Body of pancreas (tissue), 4 donors: ENCODE measurements around the gene TPR. TPM values are rescaled to one million over a fixed set of nuclear protein-coding genes. Genes with fewer than 3 reads are reported as not detected.
"Not testable (repeated sequence)": the region's sequence is repeated elsewhere in the genome, so short reads cannot be mapped to it uniquely, and the experiment has no call there.

Source experiments
- ATAC-seq: fragments of 150-250 bp; one replicate; pipeline ENCODE4 v1.9.1; 2016
- DNase-seq, 4 donors: peaks; one replicate each; pipeline ENCODE4 v3.0.0-alpha.2; 2019
- H3K27ac ChIP-seq, 4 donors: fragments of 200-600 bp; sonication (generic); 1 replicate in 3 of 4; 2 replicates in 1 of 4; pipeline versions ENCODE4 v1.5.1 to v1.6.1; 2016 to 2019; ENCODE audit warnings: mild to moderate bottlenecking in 1 of 4, mixed read lengths in 1 of 4, moderate library complexity in 1 of 4
- H3K27me3 ChIP-seq, 2 donors: fragments of 200-600 bp; sonication (generic); one replicate each; pipeline ENCODE4 v1.6.0; 2016; ENCODE audit warnings: mild to moderate bottlenecking in 1 of 2
- H3K36me3 ChIP-seq, 2 donors: fragments of 200-600 bp; sonication (generic); replicated peaks in 1 of 2; 2 replicates each; pipeline ENCODE4 v1.5.1; 2016; ENCODE audit warnings: low read depth in 2 of 2; ENCODE audit not compliant: insufficient read depth in 1 of 2
- H3K4me1 ChIP-seq: fragments of 200-600 bp; sonication (generic); one replicate; pipeline ENCODE4 v1.6.0; 2016
- H3K4me3 ChIP-seq, 2 donors: fragments of 200-600 bp; sonication (generic); 1 replicate in 1 of 2; 2 replicates in 1 of 2; pipeline ENCODE4 v1.5.1; 2016 to 2019
- H3K9me3 ChIP-seq, 3 donors: fragments of 200-600 bp; sonication (generic); 1 replicate in 2 of 3; 2 replicates in 1 of 3; pipeline ENCODE4 v1.5.1; 2016
- CTCF ChIP-seq, 7 experiments: fragments of 450-650 bp in 4 of 7; fragments of 200-600 bp in 3 of 7; sonication (generic) in 3 of 7; IDR thresholded peaks; one replicate each; pipeline ENCODE4 v1.5.1; 2016 to 2019; ENCODE audit warnings: antibody characterized with exemption in 7 of 7
- POLR2A ChIP-seq, 3 donors: fragments of 450-650 bp; IDR thresholded peaks; one replicate each; pipeline ENCODE4 v1.6.1; 2016; ENCODE audit warnings: antibody characterized with exemption in 3 of 3, mild to moderate bottlenecking in 2 of 3
- WGBS, 2 donors: methylation state at CpG; one replicate each; pipeline ENCODE4 v1.1.5; 2017; 5-methylcytosine and 5-hydroxymethylcytosine counted together
- intact Hi-C: fragments of 100-400 bp; cut with DNase I; formaldehyde crosslinking; loops from one replicate; pipeline ENCODE4 v1.15.1; 2023
- total RNA-seq, 2 donors: library from RNA; depleted of rRNA; stranded (reverse); fragments of >200 nt; gene quantifications; one replicate each; pipeline ENCODE4 v1.1.0, GENCODE V29; 2016

TPR gene
- total RNA-seq, 2 donors from 2014 or later: 30.7 to 31.1 TPM

GRCh38 chr1:186404454-186405051, 29.5 kb upstream of the TPR start:
- no peak overlapping the region for H3K4me3 ChIP-seq
- peak; percentile 70 for ATAC-seq
- intact Hi-C loops: no loop called here
- H3K36me3 ChIP-seq: peaks cover 12 to 16% of the 10 kb centered on the region in 2 donors
- no peak overlapping the region for H3K27ac ChIP-seq
- peaks cover 3% of the 10 kb centered on the region for H3K4me1 ChIP-seq
- H3K9me3 ChIP-seq: no peaks in the 10 kb centered on the region
- TF ChIP-seq POLR2A (IDR thresholded peaks at IDR 0.05): no peak
- peak; percentile 30 to 68 (median 62) for TF ChIP-seq CTCF (IDR thresholded peaks at IDR 0.05)
- WGBS, 2 donors: 17 to 32% methylated on average over 5 of the region's 5 CpGs
- no peaks in the 10 kb centered on the region for H3K27me3 ChIP-seq
- no peak for DNase-seq

DNA sequence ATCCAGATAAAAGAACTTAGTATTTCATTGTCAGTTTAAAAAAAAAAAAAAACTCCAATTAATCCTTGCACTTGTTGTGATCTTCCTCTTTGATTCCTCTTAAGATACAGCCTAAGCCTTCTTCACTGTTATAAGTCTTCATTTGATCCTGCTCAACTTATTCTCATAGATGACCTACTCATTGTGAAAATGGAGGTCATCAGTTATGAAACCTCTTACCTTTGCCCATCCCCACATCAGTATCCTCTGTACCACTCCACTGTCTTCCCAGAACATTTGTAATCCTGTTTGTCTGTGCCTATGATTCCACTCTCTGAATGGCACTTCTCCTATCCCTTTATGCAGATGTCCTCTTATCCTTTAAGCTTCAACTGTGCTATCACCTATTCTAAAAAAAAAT, 28.6 kb upstream of the TPR start:
- ATAC-seq: no peak
- intact Hi-C loops: no loop called here

DNA sequence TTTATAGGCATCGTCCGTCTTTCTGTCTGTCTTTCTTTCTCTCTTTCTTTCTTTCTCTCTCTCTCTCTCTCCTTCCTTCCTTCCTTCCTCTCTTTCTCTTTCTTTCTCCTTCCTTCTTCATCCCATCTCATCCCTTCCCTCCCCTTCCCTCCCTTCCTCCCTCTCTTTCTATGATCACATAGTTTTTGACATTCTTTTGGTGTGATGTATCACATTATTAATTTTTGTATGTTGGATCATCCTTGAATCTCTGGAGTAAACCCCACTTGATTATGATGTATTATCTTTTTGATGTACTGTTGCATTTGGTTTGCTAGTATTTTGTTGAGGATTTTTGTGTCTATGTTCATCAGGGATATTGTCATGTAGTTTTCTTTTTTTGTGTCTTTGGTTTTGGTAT, 26.4 kb upstream of the TPR start:
- H3K4me3 ChIP-seq, H3K9me3 ChIP-seq, H3K27ac ChIP-seq, DNase-seq, intact Hi-C loops, H3K27me3 ChIP-seq, ATAC-seq, H3K4me1 ChIP-seq: not testable (repeated sequence)
- WGBS, 2 donors: 91 to 98% methylated on average over 2 of the region's 2 CpGs
- peaks cover 10 to 18% of the 10 kb centered on the region in 2 donors for H3K36me3 ChIP-seq

More for the DNA sequence above, 28.6 kb upstream of the TPR start:
- Histone ChIP-seq H3K9me3 (no peaks in the 10 kb centered on the region), H3K27me3 (no peaks in the 10 kb centered on the region), H3K4me1 (peaks cover 3% of the 10 kb centered on the region), H3K36me3 (peaks cover 12 to 18% of the 10 kb centered on the region in 2 donors), H3K4me3 (no peak overlapping the region), H3K27ac (no peak overlapping the region)
- TF ChIP-seq CTCF (IDR thresholded peaks at IDR 0.05) (no peak), POLR2A (IDR thresholded peaks at IDR 0.05) (no peak)
- DNase-seq: no peak

DNA sequence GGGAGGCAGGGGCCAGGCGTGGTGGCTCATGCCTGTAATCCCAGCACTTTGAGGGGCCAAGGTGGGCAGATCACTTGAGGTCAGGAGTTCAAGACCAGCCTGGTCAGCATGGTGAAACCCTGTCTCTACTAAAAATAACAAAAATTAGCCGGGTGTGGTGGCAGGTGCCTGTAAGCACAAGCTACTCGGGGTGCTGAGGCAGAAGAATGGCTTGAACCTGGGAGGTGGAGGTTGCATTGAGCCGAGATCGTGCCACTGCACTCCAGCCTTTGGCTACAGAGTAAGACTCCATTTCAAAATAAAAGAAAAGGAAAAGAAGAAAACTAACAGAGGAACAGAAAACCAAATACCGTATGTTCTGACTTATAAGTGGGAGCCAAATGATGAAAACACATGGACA, 17.7 kb upstream of the TPR start:
- H3K27me3 ChIP-seq, H3K9me3 ChIP-seq, H3K27ac ChIP-seq, intact Hi-C loops, DNase-seq, H3K4me1 ChIP-seq, ATAC-seq, H3K4me3 ChIP-seq: not testable (repeated sequence)
- H3K36me3 ChIP-seq: peaks cover 12 to 34% of the 10 kb centered on the region in 2 donors
- WGBS, 2 donors: 89 to 91% methylated on average over 6 of the region's 6 CpGs

DNA sequence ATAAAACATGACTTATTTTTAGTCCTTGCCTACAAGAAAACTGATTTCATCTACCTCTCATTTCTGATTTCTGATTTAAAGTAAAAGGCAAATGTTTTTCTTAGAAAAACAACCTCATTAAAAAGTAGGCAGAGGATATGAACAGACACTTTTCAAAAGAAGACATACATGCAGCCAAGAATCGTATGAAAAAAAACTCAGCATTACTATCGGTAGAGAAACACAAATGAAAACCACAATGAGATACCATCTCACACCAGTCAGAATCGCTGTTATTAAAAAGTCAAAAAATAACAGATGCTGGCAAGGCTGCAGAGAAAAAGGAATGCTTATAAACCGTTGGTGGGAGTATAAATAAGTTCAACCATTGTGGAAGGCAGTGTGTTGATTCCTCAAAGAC, 16.8 kb upstream of the TPR start:
- intact Hi-C loops: no loop called here

More for the DNA sequence above, 16.8 kb upstream of the TPR start:
- H3K27ac ChIP-seq: no peak overlapping the region
- ATAC-seq: no peak
- no peaks in the 10 kb centered on the region for H3K4me1 ChIP-seq
- TF ChIP-seq POLR2A (IDR thresholded peaks at IDR 0.05): no peak
- TF ChIP-seq CTCF (IDR thresholded peaks at IDR 0.05): no peak
- no peak overlapping the region for H3K4me3 ChIP-seq
- no peaks in the 10 kb centered on the region for H3K9me3 ChIP-seq
- H3K36me3 ChIP-seq: peaks cover 12 to 31% of the 10 kb centered on the region in 2 donors
- no peak for DNase-seq
- no peaks in the 10 kb centered on the region for H3K27me3 ChIP-seq
- 88 to 90% methylated on average over 4 of the region's 4 CpGs for WGBS, 2 donors
